Activated B cell treated with CpG ODN at 0.5 μM for 24 hours (primary cell): Measurements from ENCODE around the gene PPT2. TPM values are rescaled to one million over a fixed set of nuclear protein-coding genes. Genes with fewer than 3 reads are reported as not detected.
A peak's percentile ranks its signal among the peaks of the same experiment; 100 is the strongest.

Experiments
- ATAC-seq: fragments of 200-7000 bp; cut with Tn5 transposase; one replicate; pipeline ENCODE4 v1.10.0; 2021; ENCODE audit warnings: low read depth, mild to moderate bottlenecking, moderate library complexity
- CTCF ChIA-PET: fragments of 350-600 bp; sonication (Branson Sonifier 250); formaldehyde crosslinking; loops from one replicate; lab custom pipeline; 2021; ENCODE audit warnings: antibody characterized with exemption; lab: Charles Lee
- POLR2A ChIA-PET: fragments of 350-600 bp; sonication (Branson Sonifier 250); formaldehyde crosslinking; loops from one replicate; lab custom pipeline; 2021; ENCODE audit warnings: antibody characterized with exemption; lab: Charles Lee
- DNase-seq: peaks from one replicate; pipeline ENCODE4 v3.0.0; 2022
- H3K27ac Mint-ChIP-seq: one replicate; pipeline ENCODE4 v1.8.0; 2020; ENCODE audit warnings: mixed read lengths
- H3K27me3 Mint-ChIP-seq: one replicate; pipeline ENCODE4 v1.8.0; 2021; ENCODE audit warnings: mixed read lengths
- H3K36me3 Mint-ChIP-seq: one replicate; pipeline ENCODE4 v1.8.0; 2021; ENCODE audit warnings: low read depth, mixed read lengths
- H3K4me1 Mint-ChIP-seq: one replicate; pipeline ENCODE4 v1.8.0; 2021; ENCODE audit warnings: mixed read lengths
- H3K4me3 Mint-ChIP-seq: one replicate; pipeline ENCODE4 v1.8.0; 2020; ENCODE audit warnings: mild to moderate bottlenecking, mixed read lengths
- H3K9me3 Mint-ChIP-seq: one replicate; pipeline ENCODE4 v1.8.0; 2020; ENCODE audit warnings: mixed read lengths
- intact Hi-C: fragments of 100-400 bp; cut with micrococcal nuclease; formaldehyde crosslinking; loops from one replicate; pipeline ENCODE4 v1.15.1; 2024
- total RNA-seq: library from RNA; stranded (reverse); gene quantifications from 2 replicates; pipeline ENCODE4 v1.2.3, GENCODE V29; 2022
- TF ChIP-seq, protein P1 (sequence below): fragments of 200-600 bp; IDR thresholded peaks from one replicate; pipeline ENCODE4 v1.8.0; 2022; ENCODE audit warnings: antibody characterized with exemption, mild to moderate bottlenecking

The PPT2 gene, protein sequence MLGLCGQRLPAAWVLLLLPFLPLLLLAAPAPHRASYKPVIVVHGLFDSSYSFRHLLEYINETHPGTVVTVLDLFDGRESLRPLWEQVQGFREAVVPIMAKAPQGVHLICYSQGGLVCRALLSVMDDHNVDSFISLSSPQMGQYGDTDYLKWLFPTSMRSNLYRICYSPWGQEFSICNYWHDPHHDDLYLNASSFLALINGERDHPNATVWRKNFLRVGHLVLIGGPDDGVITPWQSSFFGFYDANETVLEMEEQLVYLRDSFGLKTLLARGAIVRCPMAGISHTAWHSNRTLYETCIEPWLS
- total RNA-seq = 1.8 and 3.0 TPM in 2 replicates

DNA sequence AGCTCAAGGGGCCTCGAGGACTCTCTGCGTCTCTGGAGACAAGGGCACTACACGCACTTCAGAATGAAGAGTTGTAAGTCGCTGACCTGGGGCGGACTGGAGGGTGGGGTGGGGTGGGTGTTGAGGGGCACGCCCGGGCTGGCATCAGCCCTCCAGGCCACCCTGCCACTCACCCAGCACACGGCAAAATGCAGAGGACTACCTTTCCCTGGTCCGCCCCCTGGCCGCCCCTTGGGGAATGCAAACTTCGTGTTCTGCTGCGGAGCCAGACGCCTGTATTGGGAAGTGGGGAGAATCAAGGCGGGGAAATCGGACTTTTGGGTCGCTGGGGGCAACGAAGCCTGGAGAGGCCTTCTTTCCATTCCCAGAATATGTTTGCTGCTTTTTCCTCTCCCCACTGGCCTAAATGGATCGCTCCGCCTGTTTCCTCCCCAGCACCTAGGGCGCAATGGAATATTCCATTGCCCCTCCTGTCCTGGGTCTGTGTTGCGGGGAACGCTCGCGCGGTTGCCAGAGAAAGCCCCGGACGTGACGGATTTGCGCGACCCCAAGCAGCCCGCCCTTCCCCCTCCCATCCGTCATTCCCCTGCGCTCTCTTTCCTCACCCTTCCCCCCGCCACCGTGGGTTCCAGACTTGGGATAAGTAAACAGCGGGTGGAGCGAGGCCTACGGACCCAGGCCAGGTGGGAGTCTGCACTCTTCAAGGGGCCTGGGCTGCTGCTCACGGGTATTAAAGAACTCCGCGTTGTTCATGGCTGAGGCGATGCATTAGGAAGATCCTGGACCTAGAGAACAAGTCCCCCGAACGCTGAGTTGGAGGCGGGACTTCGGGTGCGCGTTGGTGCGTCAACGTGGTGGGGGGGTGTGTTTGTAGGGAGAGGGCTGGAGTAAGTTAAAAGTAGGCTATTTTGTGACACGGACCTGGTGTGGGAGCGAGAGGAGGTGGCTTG lies at the start of gene PPT2:
Gene PPT2 (plus strand): TSS at position 578 of the 950 bp plus-strand sequence. CDS start 454 bp downstream, outside the sequence.
- CTCF ChIA-PET = interaction anchor here (1.0 to 1.3 kb wide), 4 partner anchors 10 to 42 kb away, joined by 3 to 10 read pairs (median 4); partner anchors contain the start of gene ATF6B
- H3K27ac Mint-ChIP-seq = peak within 1 kb of the TSS; percentile 59
- peak; percentile 60 for DNase-seq
- intact Hi-C loops = loop anchor here (1.0 to 10.0 kb wide), 6 partner anchors 22 to 109 kb away; partner anchors contain the start of genes AGPAT1, FKBPL and PBX2
- H3K4me1 Mint-ChIP-seq = peaks cover 33% of the 10 kb centered on the region
- peak within 1 kb of the TSS; percentile 96 for H3K4me3 Mint-ChIP-seq
- peaks cover 29% of the 10 kb centered on the region for H3K27me3 Mint-ChIP-seq
- H3K36me3 Mint-ChIP-seq = no peaks in the 10 kb centered on the region
- POLR2A ChIA-PET = interaction anchor here (0.6 to 1.2 kb wide), 4 partner anchors 15 to 41 kb away, joined by 3 to 8 read pairs (median 5); partner anchors contain the start of gene PBX2
- peak; percentile 49 for ATAC-seq
- TF ChIP-seq, protein P1, sequence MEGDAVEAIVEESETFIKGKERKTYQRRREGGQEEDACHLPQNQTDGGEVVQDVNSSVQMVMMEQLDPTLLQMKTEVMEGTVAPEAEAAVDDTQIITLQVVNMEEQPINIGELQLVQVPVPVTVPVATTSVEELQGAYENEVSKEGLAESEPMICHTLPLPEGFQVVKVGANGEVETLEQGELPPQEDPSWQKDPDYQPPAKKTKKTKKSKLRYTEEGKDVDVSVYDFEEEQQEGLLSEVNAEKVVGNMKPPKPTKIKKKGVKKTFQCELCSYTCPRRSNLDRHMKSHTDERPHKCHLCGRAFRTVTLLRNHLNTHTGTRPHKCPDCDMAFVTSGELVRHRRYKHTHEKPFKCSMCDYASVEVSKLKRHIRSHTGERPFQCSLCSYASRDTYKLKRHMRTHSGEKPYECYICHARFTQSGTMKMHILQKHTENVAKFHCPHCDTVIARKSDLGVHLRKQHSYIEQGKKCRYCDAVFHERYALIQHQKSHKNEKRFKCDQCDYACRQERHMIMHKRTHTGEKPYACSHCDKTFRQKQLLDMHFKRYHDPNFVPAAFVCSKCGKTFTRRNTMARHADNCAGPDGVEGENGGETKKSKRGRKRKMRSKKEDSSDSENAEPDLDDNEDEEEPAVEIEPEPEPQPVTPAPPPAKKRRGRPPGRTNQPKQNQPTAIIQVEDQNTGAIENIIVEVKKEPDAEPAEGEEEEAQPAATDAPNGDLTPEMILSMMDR = no peak
- no peaks in the 10 kb centered on the region for H3K9me3 Mint-ChIP-seq

DNA sequence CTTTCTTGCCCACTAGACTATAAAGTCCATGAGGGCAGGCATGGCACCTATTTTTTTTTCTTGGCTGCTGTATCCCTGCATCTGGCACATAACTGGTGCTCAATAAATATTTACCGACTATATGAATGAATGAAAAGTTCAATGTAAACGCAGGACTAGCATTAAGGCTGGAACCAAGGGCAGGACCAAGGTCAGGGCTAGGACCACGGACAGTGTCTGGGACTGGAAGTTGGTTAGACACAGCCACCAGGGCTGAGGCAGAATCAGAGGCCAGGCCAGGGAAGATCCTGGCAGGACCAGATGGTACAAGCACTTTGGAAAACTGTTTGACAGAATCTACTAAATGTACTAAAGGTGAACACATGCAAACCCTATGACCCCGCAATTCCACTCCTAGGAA lies 48.5 kb upstream of the PPT2 start:
- Mint-ChIP-seq H3K27me3 (peaks cover 40% of the 10 kb centered on the region), H3K4me3 (no peak overlapping the region)

DNA sequence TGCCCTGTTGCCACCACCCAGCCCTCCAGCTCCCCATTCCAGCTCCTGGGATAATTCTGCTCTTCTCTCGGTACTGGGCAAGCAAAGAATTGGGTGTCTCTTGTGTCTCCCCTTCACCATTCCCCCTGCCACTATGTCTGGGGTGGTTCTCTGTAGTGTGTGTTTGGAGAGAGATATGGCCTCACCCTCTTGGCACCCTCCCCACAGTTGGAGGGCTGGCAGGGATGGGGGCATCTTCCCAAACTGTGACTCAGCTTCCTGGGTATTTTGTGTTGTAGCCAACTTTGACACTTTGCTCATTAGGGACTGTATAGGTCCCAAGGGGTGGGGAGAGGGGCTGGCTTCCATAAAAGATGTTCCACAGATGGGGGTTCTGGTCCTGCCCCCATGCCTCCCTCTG lies 46.5 kb upstream of the PPT2 start:
- Mint-ChIP-seq H3K4me1 (peaks cover 14% of the 10 kb centered on the region), H3K27ac (no peak overlapping the region), H3K9me3 (no peaks in the 10 kb centered on the region), H3K27me3 (peaks cover 38% of the 10 kb centered on the region), H3K4me3 (no peak overlapping the region), H3K36me3 (peaks cover 8% of the 10 kb centered on the region)
- TF ChIP-seq, protein P1 = no peak
- DNase-seq (no peak), ATAC-seq (no peak)
- intact Hi-C loops = no loop called here
- ChIA-PET POLR2A (no interaction called here), CTCF (no interaction called here)

More for the DNA sequence above, 48.5 kb upstream of the PPT2 start:
- H3K9me3 Mint-ChIP-seq = no peaks in the 10 kb centered on the region
- intact Hi-C loops = no loop called here
- no peak for DNase-seq
- ChIA-PET POLR2A (no interaction called here), CTCF (no interaction called here)
- peaks cover 14% of the 10 kb centered on the region for H3K4me1 Mint-ChIP-seq
- ATAC-seq = no peak
- no peak overlapping the region for H3K27ac Mint-ChIP-seq
- TF ChIP-seq, protein P1 = no peak
- H3K36me3 Mint-ChIP-seq = no peaks in the 10 kb centered on the region

DNA sequence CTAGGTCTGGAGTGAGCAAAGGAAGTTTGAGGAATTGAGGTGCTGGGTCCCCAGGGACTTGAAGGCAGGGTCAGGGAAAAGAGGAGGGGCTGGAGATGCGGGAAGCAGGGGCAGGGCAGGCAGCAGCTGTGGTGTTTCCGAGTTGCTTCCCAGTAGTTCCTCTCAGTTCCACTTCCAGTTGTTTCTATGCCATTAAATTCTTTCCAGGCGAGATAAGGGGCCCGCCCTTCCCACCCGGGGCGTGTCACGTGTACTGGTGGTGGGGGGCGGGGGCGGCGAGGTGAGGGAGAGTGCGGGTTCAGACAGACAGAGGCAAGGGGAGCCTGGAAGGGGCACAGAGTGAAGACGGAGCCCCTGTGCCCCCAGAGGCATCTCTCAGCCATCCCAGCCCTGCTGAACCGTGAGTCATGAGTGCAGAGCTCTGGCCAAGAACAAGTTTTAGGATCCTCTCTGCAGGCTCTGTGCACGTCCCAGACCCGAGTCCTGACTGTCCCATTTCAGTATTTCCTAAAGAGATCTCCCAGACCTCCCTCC lies 45.8 kb upstream of the PPT2 start:
- CTCF ChIA-PET = interaction anchor here (0.6 kb wide), 1 partner anchor 663 kb away, joined by 7 read pairs; no protein-coding TSS in a partner anchor
- H3K9me3 Mint-ChIP-seq = no peaks in the 10 kb centered on the region
- H3K27me3 Mint-ChIP-seq = peaks cover 38% of the 10 kb centered on the region
- H3K4me3 Mint-ChIP-seq = no peak overlapping the region
- intact Hi-C loops = no loop called here
- no peak for DNase-seq
- POLR2A ChIA-PET = no interaction called here
- no peak overlapping the region for H3K27ac Mint-ChIP-seq
- peaks cover 14% of the 10 kb centered on the region for H3K4me1 Mint-ChIP-seq
- no peak for ATAC-seq
- H3K36me3 Mint-ChIP-seq = peaks cover 10% of the 10 kb centered on the region
- TF ChIP-seq, protein P1 = no peak
